GM12874 (cell line): Measurements from ENCODE around the gene CLEC2B.

Experiments used
- CTCF ChIP-seq: IDR thresholded peaks from 2 replicates; pipeline ENCODE4 v1.5.1; 2011; ENCODE audit warnings: low read depth, mild to moderate bottlenecking, control low read depth, low read length, moderate library complexity; ENCODE audit not compliant: insufficient read depth

CLEC2B gene

GRCh38 chr12:9868311-9868801 is 798 bp downstream of the CLEC2B start:
- no peak for TF ChIP-seq CTCF

GRCh38 chr12:9867531-9867930 is 1.6 kb downstream of the CLEC2B start:
- no peak for TF ChIP-seq CTCF

GRCh38 chr12:9866860-9867269 is 2.3 kb downstream of the CLEC2B start:
- no peak for TF ChIP-seq CTCF

GRCh38 chr12:9864913-9865675 is 4.1 kb downstream of the CLEC2B start:
- TF ChIP-seq CTCF: no peak

- TF ChIP-seq CTCF: no peak
Measured at GRCh38 chr12:9858135-9858534, 11.0 kb downstream of the CLEC2B start.

GRCh38 chr12:9856894-9857293 is 12.3 kb downstream of the CLEC2B start:
- no peak for TF ChIP-seq CTCF

- no peak for TF ChIP-seq CTCF
Measured at GRCh38 chr12:9856151-9856550, 13.0 kb downstream of the CLEC2B start.
